GM19467 (cell line): Measurements from ENCODE around the gene GDNF.
"Not testable (repeated sequence)": the region's sequence is repeated elsewhere in the genome, so short reads cannot be mapped to it uniquely, and the experiment has no call there.

ENCODE experiments used
- ATAC-seq: cut with Tn5 transposase; IDR thresholded peaks from one replicate; pipeline ENCODE4 v1.9.1; 2021; ENCODE audit warnings: mild to moderate bottlenecking, moderate library complexity; ENCODE audit not compliant: unreplicated experiment

GDNF gene

DNA sequence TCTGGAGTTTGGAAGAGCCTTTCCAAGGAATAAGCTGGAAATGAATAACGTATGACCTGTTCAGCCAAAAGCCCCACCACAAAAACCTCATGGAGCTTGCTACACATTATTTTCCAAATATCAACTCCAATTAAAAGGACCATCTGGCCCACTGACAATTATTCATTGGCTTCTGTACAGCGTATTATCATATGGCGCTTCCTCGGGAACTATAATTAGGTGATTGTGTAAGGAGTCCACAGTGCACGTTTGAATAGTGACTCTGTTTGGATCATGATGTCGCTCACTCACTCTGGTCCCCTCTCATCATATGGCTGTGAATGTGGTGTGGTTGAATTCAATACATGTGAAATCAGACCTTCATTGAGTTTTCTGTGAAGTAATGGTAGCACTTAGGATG is 52.1 kb downstream of the GDNF start:
- no peak for ATAC-seq

DNA sequence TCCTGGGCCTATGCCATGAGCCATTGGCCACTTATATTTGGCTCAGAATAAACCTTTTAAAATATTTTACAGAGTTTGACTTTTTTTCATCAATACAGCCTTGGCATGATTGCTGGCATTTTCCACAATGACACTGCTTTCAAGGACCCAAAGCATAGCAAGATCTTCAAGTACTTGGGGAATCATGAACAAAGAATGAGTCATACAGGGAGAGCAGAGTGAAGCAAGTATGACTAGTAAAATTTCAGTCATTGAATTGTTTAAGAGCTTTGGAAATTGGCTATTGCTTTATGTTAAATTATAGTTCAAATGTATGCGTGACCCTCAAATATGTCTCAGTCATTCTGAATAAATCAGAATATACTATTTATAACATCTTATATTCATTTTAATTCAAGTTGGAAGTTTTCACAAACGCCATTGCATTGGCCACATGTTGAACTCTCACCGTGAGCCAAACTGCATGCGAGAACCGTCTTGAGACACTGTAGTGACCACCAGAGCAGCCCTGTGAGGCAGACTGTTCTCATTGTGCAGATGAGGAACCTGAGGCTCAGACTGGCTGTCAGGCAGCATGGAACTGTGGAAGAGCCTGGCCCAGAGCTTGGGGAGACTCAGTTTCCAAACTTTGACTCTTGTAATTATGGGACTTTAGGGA is 52.9 kb downstream of the GDNF start:
- no peak for ATAC-seq

DNA sequence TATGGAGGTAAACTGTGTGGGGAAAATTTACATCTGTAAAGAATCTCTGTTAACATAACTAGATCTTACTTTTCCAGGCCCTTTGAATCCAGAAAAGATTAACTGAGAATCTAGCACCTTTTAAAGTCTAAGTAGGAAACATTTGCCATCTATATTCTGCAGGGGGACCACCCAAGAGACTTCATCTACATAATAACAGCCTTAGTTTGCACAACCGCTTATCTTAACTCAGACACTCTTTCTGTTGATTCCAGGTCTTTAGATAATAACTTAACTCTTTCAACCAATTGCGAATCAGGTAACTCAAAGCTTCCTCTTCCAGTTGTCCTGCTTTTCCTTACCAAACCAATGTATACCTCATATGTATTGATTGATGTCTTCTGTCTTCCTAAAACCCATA is 53.4 kb downstream of the GDNF start:
- ATAC-seq: no peak

DNA sequence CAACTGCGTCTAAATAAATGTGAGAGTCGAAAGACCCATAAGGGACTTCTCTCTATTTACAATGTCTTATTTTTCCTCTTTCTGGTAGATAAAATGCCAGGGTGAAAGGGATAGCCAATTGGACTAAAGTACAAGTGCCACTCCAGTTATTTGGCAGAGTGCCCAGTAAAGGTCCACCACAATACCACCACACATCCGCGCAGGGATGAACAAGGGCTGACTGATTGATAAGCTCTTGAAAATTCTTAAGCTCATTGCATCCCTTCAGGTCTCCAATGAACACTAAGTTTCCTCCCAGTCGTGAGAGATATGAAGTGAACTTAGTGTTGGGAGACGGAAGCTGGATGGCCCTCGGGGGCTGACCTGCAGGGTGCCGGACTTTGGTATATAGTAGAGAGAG is 58.4 kb downstream of the GDNF start:
- ATAC-seq: not testable (repeated sequence)

DNA sequence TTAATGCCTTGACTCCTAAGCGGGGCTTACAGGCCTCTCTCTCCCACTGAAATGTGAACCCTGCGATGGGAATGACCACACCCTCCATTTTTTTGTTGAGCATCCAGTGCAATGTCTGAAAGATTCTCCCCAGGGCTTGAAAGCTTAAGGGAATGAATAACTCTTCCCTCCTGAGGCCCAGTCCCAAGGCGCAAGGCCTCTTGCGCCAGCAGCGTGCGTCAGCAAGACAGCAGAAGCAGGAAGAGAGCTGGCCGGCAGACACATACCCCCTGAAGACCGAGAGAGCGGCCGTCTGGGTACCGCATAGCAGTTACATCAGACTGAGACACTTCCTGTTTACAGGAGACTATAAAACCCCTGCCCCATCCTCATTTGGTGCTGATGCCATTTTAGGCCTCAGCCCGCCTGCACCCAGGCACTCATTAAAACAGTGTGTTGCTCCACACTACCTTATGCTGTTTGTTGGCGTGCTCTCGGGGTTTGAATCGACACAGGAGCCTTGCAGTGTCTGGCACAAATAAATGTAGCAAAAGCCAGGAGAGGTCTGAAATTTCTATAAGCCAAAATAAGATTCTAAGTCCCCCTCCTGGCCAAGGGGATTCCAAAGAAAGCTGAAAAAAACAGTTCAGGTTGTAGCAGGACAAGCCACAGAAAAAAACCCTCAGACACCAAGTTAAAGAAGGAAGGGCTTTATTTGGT is 62.3 kb downstream of the GDNF start:
- no peak for ATAC-seq

DNA sequence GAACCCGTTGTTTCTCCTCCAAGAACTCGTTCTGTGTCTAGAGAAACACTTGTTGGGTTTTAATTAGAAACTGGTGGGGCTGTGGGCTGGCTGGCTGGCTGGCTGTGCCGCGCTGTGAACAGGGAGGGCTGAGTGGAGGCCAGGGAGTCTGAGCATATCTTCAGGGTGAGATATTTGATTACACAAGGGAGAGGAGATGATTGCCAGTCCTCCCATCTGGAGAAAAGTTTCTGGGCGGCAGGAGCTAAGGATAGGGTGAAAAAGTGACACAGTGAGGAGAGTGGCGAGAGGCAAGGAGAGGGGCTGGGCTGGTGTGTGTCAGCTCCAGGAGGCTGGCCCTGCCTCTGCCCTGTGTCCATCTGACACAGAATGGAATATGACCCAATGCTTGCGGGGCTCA is 63.0 kb downstream of the GDNF start:
- ATAC-seq: no peak

DNA sequence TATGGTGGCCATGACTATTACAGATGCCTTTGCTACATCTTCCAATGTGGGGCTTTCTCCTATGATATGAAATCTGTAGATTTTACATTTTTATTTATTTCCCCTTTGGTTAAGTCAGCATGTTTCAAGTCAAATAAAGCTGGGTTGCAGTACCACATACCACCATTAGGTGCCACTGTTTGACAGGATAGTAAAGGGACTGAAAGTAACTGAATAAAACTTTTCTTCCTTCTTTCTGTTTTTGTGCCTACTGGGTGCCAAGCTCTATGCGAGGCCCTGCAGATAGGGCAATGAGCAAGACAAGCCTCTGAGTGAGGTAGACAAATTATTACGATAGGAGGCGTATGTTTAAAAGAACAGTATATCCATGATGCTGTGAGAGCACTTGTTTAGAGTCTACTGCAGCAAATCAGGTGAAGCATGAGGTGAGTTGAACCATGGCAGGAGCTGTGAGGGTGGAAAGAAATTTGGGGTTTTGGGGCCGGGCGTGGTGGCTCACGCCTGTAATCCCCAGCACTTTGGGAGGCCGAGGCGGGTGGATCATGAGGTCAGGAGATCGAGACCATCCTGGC is 64.8 kb downstream of the GDNF start:
- ATAC-seq: no peak

DNA sequence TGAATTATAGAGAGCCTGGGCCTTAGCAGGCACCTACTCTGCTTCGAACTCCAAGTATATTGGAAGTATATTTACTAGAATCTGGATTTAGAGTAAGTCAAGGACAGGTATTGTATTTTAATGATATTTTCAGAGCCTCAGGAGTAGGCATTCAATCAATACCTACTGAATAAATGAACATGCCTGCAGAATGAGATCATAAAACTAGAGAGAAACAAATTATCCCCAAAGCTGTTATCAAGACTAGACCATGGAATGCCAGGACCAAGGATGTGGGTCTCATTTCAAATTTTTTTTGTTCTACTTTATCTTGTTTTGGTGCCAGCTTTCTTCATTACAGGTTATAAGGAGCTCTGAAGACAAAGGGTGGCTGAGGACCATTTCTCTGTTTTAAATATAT is 66.0 kb downstream of the GDNF start:
- ATAC-seq: no peak

DNA sequence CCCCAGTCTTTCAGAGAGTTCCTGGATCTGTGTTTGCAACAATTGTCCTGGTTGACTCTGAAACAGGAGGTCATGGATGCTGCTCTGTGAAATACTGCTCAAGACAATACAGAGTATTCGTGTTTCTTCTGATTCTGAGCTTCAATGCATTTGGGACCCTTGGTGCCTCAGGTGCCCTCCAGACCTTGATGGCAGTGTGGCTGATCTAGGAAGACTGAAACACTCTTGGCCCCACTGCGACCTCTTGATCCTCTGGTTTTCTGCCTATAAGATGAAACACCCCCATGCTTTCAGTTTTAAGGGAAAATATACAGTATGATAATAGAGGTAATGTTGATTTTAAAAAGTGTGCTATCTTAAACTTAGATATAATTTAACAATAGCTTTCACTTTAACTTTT is 67.6 kb downstream of the GDNF start:
- no peak for ATAC-seq

DNA sequence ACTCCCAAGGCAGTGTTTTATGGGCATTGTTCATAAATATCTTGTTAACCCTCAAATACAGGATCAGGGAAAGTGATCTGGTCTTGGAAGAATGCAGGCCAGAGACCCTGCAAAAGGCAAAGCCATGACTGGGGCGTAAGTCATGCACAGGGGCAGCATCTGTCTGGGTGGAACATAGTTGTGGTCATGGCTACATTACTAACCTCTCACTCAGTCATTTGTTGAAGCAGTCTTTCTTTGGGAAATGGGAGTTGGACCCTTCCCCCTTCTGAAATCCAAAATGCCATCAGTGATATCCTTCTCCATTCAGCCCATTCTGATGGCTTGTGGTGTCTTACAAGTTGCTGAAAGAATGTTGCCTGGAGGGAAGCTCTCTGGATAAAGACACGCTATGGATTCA is 68.1 kb downstream of the GDNF start:
- ATAC-seq: no peak

DNA sequence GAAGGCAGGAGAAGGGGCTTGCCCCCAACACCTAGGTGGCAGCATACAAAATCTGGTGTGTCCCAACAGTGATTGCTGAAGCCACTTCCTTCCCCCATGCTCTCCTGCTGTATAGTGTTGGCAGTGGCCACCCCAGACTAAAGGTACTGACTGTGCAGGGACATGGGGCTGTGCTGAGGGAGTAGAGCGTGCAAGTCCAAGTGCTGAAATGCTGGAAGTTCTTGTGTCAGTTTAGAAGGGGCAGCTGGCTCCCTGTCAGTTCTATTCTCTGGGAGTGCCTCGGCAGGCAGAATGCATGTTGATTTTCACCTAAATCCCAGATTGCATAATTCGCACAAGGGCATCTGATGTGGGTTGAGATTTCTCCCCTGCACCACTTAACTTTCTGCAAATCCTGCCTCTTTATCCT is 68.6 kb downstream of the GDNF start:
- ATAC-seq: no peak

DNA sequence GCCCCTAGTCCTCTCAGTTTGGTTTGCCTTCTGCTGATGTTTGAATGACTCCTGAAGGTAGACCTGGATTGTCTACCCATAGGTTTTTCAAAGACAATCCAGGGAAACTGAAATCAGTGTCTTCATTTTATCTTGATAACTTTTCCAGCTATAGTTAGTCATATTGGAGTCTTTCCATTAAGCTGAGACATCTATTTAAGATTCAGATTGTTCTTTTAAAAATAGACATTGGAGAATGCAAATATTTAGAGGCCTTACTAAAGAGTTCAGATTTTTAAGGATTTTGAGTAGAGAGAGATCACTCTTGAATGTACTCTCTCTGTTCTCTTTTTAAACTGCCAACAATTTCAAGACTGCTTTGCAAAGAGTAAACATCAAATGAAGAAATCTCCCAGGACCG is 69.1 kb downstream of the GDNF start:
- ATAC-seq: no peak

DNA sequence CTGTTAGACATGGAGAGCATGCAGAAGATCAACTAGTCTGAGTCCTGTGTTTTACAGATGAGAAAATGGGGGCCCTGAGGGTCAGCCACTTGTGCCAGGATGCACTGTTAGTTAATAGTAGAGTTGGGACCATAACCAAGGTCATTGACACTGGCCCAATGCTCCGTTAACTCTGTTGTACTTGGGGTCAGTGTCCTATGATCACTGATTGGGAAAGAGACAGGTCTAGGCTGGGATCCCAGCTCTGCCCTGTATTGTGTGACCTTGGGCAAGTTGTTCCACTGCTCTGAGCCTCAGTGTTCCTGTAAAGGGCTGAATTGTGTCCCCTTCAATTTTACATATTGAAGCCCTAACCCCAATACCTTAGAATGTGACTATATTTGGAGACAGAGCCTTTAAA is 70.0 kb downstream of the GDNF start:
- no peak for ATAC-seq

DNA sequence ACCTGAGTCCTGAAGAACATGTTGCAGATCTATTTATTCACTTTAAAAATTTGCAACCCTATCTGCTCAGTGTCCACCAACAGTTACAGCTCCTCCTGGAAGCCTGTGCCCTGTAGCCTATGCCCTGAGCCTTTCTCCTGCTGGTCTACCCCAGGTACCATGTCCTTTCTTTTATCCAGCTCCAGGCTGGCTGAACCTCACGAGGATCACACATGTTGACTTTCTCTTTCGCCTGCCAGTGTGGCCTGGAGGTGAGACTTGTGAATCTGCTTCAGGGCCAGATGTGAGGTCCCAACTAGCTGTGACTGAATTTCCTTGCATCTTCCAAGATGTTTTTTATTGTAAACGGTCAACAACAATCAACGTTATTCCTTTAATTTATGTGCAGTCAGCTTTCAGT is 70.7 kb downstream of the GDNF start:
- no peak for ATAC-seq

DNA sequence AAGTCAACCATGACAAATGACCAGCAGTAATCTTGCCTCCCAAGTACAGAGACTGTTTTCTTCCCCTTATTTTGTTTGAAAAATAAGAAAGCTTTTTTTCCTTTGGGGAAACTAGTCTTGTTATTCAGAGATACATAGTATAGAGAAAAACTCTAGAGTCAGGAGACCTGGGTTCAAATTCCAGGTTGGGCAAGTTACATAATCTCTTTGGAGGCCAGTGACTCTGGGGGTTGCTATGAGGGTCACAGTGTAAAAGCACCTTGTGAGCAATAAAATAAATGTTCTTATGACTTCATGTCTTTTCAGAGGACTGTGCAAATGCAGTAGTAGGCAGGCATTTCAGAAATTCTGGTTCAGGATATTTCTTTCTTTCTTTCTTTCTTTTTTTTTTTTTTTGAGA is 71.5 kb downstream of the GDNF start:
- no peak for ATAC-seq

DNA sequence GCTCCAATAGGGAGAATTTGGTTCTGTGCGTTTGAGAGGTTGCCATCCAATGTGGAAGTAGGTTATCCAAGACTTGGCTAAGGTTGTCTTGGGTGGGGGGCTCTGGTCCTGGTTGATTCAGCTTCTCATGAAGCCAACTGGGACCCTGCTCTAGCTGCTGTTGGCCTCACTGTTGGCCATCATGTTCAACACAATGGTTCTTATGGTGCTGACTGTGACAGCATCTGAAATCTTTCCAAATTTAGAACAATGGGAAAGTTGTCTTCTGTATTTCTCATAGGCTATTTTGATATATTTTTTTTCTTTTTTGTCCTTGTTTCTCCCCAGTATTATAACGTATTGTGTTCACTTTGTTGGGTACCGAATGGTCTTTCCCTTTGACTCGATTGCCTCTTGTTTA is 71.9 kb downstream of the GDNF start:
- no peak for ATAC-seq

DNA sequence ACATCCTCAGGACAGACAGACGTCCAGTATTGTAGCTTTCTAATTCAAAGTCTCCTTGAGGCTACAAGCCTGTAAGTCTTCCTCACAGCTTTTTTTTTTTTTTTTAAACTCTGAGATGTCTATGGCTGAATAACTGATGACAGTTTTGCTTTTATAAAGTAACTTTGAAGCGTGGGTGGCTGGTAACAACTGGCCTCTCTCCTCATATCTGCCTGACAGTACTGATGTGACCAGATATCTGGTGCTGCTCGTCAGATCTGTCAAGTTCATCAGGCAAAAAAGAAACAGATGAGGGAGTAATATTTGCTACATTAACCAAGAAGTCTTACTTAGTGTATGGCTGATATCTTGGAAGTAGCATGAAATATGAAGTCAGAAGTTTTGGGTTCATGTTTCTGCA is 72.6 kb downstream of the GDNF start:
- ATAC-seq: no peak
